Measurements from ENCODE around the gene OTUD3.
"Not testable (repeated sequence)": the region's sequence is repeated elsewhere in the genome, so short reads cannot be mapped to it uniquely, and the experiment has no call there.

Gene OTUD3

DNA sequence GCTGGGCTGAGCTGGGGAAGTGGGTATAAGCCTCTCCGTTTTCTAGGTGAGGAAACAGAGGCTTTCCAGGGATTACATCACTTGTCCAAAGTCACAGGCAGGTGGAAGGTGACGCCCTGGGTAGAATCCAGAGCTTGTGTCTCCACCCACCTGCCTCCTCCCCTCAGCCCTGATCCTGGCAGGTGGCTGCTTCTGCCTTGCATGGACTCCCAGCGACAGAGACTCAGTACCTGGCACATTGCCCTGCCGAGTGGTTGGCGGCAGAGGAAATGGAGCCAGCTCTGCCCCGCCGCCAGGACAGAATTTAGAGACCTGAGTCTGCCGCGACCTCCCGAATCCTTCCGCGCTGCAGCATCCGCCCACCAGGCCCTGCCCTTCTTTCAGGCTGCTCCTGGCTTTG is 39.1 kb downstream of the OTUD3 start:
- DNase-seq, result peak; percentile 74

DNA sequence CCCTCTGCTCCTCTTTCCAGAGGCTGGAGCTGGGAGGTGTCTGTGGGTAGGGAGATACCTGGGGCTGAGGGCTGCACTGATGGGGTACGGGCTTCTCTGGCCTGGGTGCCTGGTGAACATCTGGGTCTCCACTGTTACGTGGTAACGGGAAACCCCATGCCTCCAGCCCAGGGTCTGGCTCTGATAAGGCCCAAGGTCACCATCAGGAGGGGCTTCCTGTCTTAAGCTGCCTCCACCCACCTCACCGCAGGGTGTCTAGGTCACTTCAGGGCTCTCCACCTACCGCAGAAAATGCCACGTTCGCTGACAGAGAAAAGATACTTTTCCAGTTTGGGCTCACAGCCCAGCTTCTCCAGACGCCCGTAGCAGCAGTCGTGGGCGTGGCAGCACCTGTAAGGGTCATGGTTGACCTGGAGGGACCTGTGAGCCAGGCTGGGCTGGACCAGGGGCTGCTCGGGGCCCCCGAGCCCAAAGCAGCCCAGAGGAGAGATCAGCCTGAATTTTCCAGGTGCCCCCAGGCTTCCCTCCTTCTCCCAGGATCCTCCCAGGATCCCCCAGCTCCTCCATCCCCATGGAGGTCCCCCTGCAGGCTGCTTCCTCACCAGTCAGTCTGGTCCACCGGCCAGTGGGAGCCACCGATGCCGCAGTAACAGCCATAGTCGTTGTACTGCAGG is 40.0 kb downstream of the OTUD3 start:
- DNase-seq, result no peak

DNA sequence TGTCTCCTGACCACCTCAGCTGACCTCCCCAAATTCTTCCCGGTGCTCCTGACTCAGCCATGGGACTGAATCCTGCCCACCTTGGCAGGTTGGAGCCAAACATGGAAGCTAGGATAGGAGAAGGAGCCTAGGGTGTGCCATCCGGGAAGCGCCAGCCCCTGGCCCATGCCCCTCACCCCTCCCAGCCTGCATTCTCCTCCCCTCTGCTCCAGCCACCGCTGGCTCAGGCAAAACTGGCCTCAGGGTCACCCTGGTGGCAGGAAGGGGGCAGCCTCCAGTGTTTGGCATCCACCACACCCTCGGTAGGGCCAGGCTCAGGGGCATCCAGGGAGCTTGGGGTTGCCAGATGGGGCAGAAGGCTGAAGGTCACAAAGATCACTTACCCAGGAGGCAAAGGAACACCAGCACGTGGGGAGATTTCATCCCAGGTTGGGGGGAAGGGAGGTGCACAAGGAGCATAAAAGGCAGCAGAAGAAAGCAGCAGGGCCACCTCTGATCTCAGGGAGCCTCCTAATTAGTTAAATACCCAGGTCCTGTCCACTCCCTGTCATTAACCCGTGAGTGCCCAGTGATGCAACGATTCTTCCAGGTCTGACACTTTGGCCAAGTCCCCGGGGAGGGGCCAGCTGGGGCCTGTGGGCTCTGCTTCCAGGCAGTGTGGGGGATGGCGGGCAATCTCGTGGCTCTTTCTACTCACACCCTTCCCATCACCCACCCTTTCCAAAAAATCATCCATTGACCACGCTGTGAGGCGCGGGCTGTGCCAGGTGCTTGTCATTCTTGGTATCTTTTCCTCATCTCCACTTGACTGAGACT is 41.1 kb downstream of the OTUD3 start, which contains the start of gene PLA2G2E:
PLA2G2E (minus strand) TSS at position 481 of the 816 bp plus-strand sequence; CDS start at position 423, 58 bp downstream.
- DNase-seq, result no peak

DNA sequence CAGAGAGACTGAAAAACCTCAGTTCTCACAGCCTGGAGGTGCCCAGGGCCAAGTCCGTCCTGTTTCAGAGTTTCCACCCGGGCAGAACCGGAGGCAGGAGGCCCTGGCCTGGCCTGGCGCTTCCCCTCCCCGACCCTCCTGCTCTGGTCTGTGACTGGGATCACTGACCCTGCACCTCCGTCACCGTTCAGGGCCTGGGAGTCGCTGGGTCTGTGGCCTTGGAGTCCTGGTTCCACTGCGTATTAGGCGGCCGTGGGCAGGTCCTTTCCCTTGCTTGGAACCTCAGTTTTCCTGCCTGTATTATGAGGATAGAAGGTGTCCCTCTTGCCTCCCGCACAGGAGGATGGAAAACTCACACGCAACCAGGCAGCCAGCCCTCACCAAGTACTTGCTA is 41.8 kb downstream of the OTUD3 start:
- no peak for DNase-seq

DNA sequence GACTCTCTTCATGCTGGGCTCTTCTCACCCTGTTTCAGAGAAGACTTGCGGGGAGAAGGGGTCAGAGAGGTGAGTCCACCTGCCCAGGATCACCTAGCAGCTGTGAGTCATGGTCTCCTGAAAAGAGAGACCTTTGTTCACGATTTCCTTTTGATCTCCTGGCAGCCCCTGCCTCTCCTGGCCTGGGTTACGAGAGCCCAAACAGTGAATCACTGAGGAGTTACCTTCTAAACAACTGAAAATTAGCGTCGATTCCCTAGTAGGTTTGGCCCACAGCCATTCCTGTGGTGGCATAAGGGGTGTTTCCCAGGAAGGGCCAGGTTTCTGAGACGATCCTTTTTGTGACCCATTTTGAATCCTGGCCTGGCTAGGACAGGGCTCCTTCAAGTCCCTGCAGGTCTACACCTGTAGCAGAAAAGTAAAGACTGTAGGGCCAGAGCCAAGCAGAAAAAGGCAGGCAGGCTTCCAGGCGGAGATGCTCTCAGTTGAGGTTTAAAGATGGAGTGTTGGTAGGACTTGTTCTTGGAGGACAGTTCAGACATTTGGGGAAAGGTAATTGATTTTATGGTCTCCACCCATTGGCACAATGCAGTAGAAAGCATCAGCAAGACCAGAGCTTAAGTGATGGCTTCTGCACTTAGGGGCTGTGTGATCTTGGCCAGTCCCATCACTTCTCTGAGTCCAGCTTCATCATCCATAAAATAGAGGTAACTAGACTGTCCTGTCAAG is 43.3 kb downstream of the OTUD3 start:
- no peak for DNase-seq

DNA sequence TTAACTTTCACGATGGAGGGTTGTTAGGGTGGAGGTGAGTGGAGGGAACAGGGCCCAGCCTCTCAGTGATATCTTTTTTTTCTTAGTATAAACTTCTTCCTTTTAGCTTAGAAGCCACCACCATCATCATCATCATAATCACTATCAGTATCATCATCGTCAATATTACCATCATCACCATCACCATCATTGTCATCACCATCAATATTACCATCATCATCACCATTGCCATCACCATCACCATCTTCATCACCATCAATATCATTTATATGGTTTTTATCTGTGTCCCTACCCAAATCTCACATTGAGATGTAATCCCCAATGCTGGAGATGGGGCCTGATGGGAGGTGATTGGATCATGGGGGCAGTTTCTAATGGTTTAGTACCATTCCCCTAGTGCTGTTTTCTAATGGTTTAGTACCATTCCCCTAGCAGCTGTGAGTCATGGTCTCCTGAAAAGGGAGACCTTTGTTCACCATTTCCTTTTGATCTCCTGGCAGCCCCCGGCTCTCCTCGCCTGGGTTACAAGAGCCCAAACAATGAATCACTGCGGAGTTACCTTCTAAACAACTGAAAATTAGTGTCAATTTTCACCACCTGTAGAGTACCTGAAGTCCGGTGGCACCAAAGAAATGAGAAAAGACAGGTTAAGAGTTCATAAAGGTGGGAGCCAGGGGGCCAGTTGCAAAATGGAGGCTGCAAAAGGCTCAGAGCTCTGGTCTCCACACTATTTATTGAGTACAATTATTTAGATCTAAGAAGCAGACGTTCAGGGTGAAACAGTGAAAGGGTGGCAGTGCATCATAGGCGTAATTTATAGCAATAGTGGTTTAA is 44.3 kb downstream of the OTUD3 start:
- DNase-seq, result no peak

DNA sequence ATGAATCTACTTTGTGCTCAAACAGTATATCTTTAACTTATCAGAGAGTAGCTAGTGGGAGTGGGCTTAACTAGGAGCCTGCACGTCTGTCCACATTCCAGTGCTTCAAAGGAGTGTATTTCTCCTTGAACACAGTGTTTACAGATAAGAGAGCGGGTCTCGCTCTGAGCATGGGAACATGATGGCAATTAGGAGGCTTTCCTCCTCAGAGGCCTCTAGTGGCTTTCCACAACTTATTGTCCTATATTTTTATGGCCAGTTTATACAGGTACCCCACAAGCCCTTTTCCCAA is 44.9 kb downstream of the OTUD3 start:
- DNase-seq, result not testable (repeated sequence)

DNA sequence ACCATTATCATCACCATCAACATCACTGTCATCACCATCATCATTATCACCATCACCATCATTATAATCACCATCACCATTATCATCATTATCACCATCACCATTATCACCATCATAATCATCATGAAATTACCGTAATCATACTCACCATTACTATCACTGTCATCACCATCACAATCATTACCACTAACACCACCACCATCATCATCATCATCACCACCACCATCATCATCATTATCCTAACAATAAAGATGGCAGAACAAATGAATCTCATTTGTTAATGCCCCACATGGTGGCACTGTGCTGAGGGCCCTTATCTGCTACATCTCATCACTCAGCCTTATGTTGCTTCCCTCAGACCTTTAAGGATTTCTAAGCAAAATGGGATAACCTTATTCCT is 50.7 kb downstream of the OTUD3 start:
- no peak for DNase-seq

DNA sequence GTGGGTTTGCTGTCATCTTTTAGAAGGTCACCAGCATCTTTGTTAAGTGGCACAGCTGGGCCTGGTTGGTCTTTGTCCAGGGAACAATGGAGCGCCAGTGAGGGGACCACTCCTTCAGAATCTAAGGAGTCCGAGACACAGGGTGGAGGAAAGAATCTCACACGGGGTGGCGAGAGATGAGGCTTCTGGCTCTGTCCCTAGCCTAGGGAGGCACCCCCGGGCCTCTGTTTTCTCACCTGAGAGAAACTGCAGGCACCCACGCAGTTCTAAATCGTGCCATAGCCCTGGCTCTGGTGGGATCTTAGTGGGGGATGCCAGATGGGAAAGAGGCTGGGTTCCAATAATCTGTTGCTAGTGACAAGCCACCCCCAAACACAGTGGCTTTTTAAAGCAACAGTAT is 52.1 kb downstream of the OTUD3 start:
- no peak for DNase-seq

DNA sequence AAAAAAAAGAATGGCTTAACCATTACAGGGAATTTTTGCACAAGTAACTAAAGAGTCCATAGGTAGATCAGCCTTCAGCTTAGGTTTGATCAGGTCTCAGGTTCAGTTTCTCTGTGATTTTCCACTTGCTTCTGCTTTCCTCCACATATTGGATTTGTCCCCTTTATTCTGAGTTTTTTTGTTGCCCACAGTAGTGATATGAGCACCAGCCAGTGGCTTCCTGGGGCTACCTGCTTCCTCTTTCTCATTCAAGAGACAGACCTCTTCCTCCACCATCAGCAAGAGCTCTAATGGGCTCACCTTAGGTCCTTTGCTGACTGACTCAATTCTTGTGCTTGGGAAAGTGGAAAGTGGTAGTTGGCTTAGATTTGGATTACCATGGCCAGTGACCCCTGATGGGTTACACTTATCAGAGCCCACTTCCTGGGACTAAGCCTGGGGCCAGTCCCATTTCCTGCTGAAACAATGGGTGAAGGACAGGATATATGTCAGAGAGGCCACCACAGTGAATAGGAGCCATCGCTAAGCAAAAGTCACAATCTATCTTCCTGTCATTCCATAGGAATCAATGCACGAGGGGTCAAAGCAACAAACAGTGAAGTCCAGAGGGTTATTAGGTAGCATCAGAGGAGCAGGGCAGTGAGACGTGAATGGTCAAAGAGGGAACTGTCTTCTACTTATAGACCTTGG is 54.0 kb downstream of the OTUD3 start:
- DNase-seq, result no peak

DNA sequence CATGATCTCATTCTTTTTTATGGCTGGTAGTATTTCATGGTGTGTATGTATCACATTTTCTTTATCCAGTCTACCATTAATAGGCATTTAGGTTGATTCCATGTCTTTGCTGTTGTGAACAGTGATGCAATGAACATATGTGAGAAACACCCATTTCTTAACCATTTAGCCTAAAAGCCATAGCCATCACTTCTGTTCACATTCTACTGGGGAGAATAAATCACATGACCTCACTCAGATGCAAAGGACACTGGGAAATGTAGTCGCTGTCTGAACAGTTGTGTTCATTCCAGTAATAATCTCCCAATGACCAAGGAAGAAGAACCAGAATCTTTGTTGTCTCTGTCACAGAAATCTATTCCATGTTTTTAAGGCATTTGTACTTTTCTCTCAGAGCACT is 56.3 kb downstream of the OTUD3 start:
- DNase-seq, result no peak

DNA sequence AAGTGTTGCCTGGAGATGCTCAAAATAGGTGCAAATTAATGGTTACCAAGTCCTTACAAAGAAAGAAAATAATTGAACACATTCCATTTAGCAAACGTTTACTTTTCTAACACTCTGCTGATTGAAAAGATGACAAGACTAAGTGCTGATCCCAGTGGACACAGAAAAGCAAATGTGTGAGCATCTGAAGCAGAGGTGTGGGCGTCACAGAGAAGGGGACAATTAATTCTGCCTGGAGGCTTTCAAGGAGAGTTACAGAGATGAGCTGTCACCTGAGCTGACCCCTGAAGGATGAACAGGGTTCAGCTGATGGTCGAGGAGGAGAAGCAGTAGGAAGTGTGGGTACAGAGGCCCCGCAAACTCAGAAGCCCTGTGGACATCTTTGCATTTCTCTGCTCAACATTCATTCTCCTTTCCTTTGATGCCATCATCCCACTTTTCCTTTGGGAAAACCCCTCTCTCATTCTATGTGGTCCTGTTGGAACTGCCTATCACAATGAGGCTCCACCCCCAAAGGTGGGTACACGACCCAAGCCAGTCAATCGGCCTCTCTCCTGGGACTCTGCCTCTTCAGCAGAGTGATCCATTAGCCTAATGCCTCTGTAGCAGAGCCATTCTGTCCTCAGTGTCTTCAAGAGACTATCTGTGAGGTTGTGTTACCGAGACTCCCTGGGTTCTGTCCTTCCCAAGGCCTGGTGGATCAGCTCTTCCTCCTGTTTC is 58.5 kb downstream of the OTUD3 start:
- no peak for DNase-seq

DNA sequence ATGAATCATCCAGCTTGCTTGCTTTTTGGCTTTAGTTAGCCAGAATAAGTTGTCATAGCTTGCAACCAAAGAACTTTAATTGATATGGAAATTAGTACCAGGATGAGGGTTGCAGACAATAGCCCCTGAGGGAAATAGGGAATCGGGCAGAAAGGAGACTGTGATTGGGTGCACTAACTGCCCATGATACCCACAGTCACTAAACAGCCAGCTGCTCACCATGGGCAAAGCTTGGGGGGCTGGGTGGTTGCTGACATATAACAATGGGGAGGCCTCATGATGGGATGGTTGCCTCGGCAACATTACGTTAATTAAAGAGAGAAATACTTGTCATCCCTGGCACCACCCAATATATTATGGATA is 59.0 kb downstream of the OTUD3 start:
- DNase-seq, result no peak

DNA sequence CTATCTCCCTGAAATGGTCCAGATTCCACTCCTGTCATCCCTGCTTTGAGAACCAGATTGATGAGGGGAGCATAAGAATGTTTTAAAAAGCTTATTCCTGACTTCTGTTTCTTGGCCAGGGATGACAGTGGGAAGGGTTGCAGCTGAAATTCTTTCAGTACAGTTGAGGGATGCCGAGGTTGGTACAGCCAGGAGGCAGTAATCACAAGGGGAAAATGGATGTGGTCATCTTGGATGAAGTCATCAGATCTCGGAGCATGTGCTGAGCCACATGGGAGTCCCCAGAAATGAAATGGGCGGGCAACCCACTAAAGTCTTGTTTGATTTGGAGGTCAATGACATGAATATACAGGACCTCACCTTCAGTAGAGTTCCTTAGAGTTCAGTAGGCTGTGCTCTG is 59.9 kb downstream of the OTUD3 start:
- no peak for DNase-seq

DNA sequence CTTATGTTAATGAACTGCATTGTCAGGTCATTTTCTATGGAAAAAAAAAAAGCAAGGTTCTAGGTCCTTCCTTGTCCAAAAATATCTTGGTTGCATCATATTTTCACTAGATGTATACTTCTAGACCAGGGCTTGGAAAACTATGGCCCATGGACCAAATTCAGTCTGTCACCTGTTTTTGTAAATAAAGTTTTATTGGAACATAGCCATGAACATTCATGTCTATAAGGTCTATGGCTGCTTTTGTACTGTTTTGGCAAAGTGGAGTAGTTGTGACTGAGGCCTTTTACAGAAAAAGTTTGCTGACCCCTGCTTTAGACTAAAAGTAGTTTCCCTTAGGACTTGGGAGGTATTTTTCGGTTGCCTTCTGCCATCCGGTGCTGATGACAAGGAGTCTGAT is 60.5 kb downstream of the OTUD3 start:
- DNase-seq, result no peak

DNA sequence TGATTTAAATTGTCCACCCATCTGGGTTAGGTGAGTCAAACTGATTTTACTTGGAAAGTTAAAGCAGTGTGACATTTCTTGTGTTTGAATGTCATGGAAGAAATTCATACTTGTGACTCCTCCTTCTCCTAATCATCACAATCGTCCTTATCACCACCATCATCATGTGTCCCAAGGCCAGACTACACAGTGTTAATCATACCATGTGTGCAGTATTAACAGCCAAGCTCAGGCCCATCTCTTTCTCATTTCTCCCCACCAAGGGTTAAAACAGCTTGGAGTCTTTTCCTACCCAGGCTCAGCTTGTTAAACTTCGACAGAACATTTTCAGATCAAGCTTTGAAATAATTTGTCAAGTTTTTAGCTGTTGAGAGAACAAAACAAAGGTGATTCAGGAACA is 63.7 kb downstream of the OTUD3 start:
- DNase-seq, result no peak

DNA sequence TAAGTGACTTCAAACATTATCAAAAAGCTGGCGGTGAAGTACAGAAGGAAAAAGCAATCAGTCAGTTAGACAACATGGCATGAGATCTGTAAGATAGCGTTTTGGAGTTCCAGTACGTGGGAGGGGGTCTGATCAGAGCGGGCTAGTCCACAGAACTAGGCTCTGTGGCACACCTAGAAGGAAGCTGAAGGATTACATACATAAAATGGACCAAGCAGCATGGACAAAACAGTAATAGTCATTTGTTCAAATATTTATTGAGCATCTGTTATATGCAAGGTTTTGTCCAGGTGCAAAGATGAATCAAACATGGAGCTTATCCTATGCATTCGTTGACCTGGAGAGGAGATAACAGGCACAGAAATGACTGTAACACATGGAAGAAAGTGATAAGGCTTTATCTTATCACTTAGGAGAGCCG is 64.1 kb downstream of the OTUD3 start:
- no peak for DNase-seq

DNA sequence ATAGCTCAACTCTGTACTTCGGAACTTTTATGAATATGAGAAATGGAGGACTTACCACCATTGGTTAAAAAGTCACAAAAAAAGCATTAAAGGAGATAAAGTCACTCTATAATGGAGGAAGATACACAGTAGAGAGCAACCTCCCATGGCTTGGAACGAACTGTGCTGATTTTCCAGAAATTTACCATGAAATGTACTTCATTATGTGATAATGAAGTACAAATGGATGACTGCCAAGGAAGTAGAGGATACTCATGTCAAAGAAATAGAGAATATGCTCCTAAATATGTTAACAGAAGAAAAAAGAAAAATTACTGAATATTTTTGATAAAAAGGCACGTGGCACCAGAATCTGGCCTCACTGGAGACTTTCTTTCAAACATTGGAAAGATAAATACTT is 64.8 kb downstream of the OTUD3 start:
- DNase-seq, result no peak

DNA sequence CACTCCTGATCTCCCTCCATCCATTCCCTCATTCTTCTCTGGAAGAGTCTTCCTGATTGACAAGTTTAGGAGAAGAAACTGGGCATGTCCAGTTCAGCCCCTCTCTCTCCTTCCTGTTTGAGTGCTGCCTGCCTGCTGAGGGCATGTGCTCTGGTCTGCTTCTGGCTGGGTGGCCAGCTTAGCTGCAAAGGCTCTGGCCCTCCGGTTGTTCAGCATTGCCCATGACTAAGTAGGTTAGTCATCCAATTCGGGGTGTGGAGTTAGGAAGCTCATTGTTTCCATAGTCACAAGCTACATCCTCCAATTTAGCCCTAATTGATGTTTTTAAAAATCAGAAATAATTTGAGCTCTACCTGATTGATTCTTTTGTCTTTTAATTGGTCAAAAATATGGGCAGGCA is 66.8 kb downstream of the OTUD3 start:
- DNase-seq, result no peak

DNA sequence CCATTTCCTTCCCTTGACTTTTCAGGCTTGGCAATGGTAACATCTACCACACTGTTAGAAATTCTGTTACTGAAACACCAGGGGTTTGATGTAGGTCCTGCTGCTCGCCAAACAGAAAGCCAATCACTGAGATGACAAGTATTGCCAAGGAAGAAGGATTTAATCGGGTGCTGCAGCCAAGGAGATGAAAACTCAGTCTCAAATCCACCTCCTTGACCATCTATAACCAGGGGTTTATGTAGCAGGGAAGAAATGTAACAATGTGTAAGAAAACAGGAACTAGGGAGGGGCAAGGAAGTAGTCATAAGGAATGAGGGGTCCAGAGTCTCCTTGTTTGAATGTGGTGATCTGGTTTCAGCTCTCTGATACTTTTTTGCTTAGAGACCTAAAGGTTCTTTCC is 71.9 kb downstream of the OTUD3 start:
- no peak for DNase-seq

DNA sequence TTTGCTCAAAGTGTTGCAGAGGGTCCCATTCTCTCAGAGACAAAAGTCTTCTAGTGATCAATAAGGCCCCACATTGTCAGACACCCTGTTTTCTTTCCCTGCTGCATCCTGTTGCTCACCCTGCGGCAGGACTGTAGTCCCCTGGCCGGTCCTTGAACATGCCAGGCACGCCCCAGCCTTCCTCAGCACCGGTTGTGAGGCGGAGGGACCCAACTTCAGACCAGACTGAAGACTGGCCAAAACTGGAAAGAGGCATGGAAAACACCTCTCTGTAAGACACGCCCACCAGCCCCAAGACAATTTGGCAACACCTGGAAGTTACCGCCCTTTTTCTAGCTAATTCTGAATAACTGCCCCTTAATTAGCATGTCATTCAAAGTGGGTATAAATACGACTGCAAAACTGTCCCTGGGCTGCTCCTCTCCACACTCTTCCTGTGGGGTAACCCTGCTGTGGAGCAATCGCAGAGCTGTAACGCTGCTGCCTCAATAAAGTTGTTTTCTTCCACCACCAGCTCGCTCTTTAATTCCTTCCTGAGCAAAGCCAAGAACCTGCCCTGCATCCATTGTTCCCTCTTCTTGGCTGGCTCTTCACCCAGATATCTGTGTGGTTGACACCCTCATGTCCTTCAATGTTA is 73.5 kb downstream of the OTUD3 start:
- DNase-seq, result no peak
